Activated CD4-positive, alpha-beta memory T cell treated with anti-CD3 and anti-CD28 coated beads, Interleukin-2, amount 10 ng/mL, durations not matched to agents 7 days and 5 days (primary cell): ENCODE results near the gene ZNF280D. TPM values are rescaled to one million over a fixed set of nuclear protein-coding genes. Genes with fewer than 3 reads are reported as not detected.

Source experiments
- CTCF ChIA-PET: fragments of 350-600 bp; sonication (Branson Sonifier 250); formaldehyde crosslinking; loops from one replicate; lab custom pipeline; 2021; ENCODE audit warnings: antibody characterized with exemption, inconsistent platforms; lab: Charles Lee
- POLR2A ChIA-PET: fragments of 350-600 bp; sonication (Branson Sonifier 250); formaldehyde crosslinking; loops from one replicate; lab custom pipeline; 2021; ENCODE audit warnings: antibody characterized with exemption; lab: Charles Lee
- DNase-seq: peaks from one replicate; pipeline ENCODE4 v3.0.0-alpha.2; 2020
- H3K27ac Mint-ChIP-seq: one replicate; pipeline ENCODE4 v1.8.0; 2021; ENCODE audit warnings: mild to moderate bottlenecking, mixed read lengths
- H3K27me3 Mint-ChIP-seq: one replicate; pipeline ENCODE4 v1.8.0; 2021; ENCODE audit warnings: mixed read lengths
- H3K36me3 Mint-ChIP-seq: one replicate; pipeline ENCODE4 v1.8.0; 2021; ENCODE audit warnings: low read depth, mixed read lengths
- H3K4me1 Mint-ChIP-seq: one replicate; pipeline ENCODE4 v1.8.0; 2021; ENCODE audit warnings: mixed read lengths
- H3K4me3 Mint-ChIP-seq: one replicate; pipeline ENCODE4 v1.8.0; 2021; ENCODE audit warnings: mild to moderate bottlenecking, mixed read lengths
- H3K9me3 Mint-ChIP-seq: one replicate; pipeline ENCODE4 v1.8.0; 2021; ENCODE audit warnings: mixed read lengths
- total RNA-seq, 2 experiments: library from RNA; stranded (reverse); gene quantifications; one replicate each; pipeline ENCODE4 v1.2.3, GENCODE V29; 2021

The ZNF280D gene
- total RNA-seq, 2 experiments from 2014 or later: 23.4 to 24.4 TPM

- H3K4me1 Mint-ChIP-seq: no peaks in the 10 kb centered on the region
- DNase-seq: no peak
- ChIA-PET POLR2A (no interaction called here), CTCF (no interaction called here)
- no peaks in the 10 kb centered on the region for H3K9me3 Mint-ChIP-seq
- peaks cover 4% of the 10 kb centered on the region for H3K36me3 Mint-ChIP-seq
- H3K27ac Mint-ChIP-seq: no peak overlapping the region
- no peaks in the 10 kb centered on the region for H3K27me3 Mint-ChIP-seq
- no peak overlapping the region for H3K4me3 Mint-ChIP-seq
Observed at GRCh38 chr15:56648311-56648710, 85.0 kb downstream of the ZNF280D start.

GRCh38 chr15:56640549-56640948 is 92.8 kb downstream of the ZNF280D start:
- no peaks in the 10 kb centered on the region for H3K9me3 Mint-ChIP-seq
- no peak overlapping the region for H3K4me3 Mint-ChIP-seq
- H3K36me3 Mint-ChIP-seq: no peaks in the 10 kb centered on the region
- H3K27ac Mint-ChIP-seq: no peak overlapping the region
- POLR2A ChIA-PET: no interaction called here
- H3K4me1 Mint-ChIP-seq: peaks cover 2% of the 10 kb centered on the region
- CTCF ChIA-PET: no interaction called here
- H3K27me3 Mint-ChIP-seq: no peaks in the 10 kb centered on the region
- DNase-seq: no peak

- H3K27ac Mint-ChIP-seq: no peak overlapping the region
- no peaks in the 10 kb centered on the region for H3K9me3 Mint-ChIP-seq
- peaks cover 2% of the 10 kb centered on the region for H3K4me1 Mint-ChIP-seq
- ChIA-PET CTCF (no interaction called here), POLR2A (no interaction called here)
- no peak overlapping the region for H3K4me3 Mint-ChIP-seq
- H3K36me3 Mint-ChIP-seq: no peaks in the 10 kb centered on the region
- H3K27me3 Mint-ChIP-seq: no peaks in the 10 kb centered on the region
- DNase-seq: no peak
Observed at GRCh38 chr15:56640127-56640526, 93.2 kb downstream of the ZNF280D start.

GRCh38 chr15:56639631-56640030 is 93.7 kb downstream of the ZNF280D start:
- CTCF ChIA-PET: no interaction called here
- POLR2A ChIA-PET: no interaction called here
- peaks cover 2% of the 10 kb centered on the region for H3K4me1 Mint-ChIP-seq
- no peaks in the 10 kb centered on the region for H3K27me3 Mint-ChIP-seq
- no peak overlapping the region for H3K4me3 Mint-ChIP-seq
- no peaks in the 10 kb centered on the region for H3K9me3 Mint-ChIP-seq
- H3K36me3 Mint-ChIP-seq: no peaks in the 10 kb centered on the region
- no peak overlapping the region for H3K27ac Mint-ChIP-seq
- no peak for DNase-seq

GRCh38 chr15:56631765-56632164 is 101.5 kb downstream of the ZNF280D start:
- peaks cover 10% of the 10 kb centered on the region for H3K4me1 Mint-ChIP-seq
- no peak overlapping the region for H3K27ac Mint-ChIP-seq
- no peak overlapping the region for H3K4me3 Mint-ChIP-seq
- H3K27me3 Mint-ChIP-seq: no peaks in the 10 kb centered on the region
- POLR2A ChIA-PET: no interaction called here
- no peaks in the 10 kb centered on the region for H3K9me3 Mint-ChIP-seq
- DNase-seq: no peak
- CTCF ChIA-PET: no interaction called here
- H3K36me3 Mint-ChIP-seq: peaks cover 5% of the 10 kb centered on the region

- no peak overlapping the region for H3K4me3 Mint-ChIP-seq
- DNase-seq: no peak
- peaks cover 8% of the 10 kb centered on the region for H3K4me1 Mint-ChIP-seq
- ChIA-PET POLR2A (interaction anchor here (1.0 kb wide), 1 partner anchor 16 kb away, joined by 3 read pairs; no protein-coding TSS in a partner anchor), CTCF (no interaction called here)
- H3K27me3 Mint-ChIP-seq: no peaks in the 10 kb centered on the region
- H3K9me3 Mint-ChIP-seq: no peaks in the 10 kb centered on the region
- peaks cover 5% of the 10 kb centered on the region for H3K36me3 Mint-ChIP-seq
- H3K27ac Mint-ChIP-seq: no peak overlapping the region
Observed at GRCh38 chr15:56628893-56629532, 104.3 kb downstream of the ZNF280D start.

GRCh38 chr15:56619887-56620286 is 113.4 kb downstream of the ZNF280D start:
- no peak overlapping the region for H3K4me3 Mint-ChIP-seq
- no peaks in the 10 kb centered on the region for H3K27me3 Mint-ChIP-seq
- POLR2A ChIA-PET: no interaction called here
- DNase-seq: no peak
- H3K9me3 Mint-ChIP-seq: peaks cover 4% of the 10 kb centered on the region
- no peaks in the 10 kb centered on the region for H3K36me3 Mint-ChIP-seq
- CTCF ChIA-PET: no interaction called here
- H3K27ac Mint-ChIP-seq: no peak overlapping the region
- H3K4me1 Mint-ChIP-seq: peaks cover 4% of the 10 kb centered on the region

- Mint-ChIP-seq H3K4me1 (peaks cover 4% of the 10 kb centered on the region), H3K27me3 (peaks cover 6% of the 10 kb centered on the region), H3K36me3 (no peaks in the 10 kb centered on the region), H3K9me3 (peaks cover 4% of the 10 kb centered on the region), H3K27ac (no peak overlapping the region), H3K4me3 (no peak overlapping the region)
- no peak for DNase-seq
- POLR2A ChIA-PET: no interaction called here
- CTCF ChIA-PET: no interaction called here
Observed at GRCh38 chr15:56617628-56618027, 115.7 kb downstream of the ZNF280D start.

GRCh38 chr15:56616551-56616950 is 116.8 kb downstream of the ZNF280D start:
- peaks cover 4% of the 10 kb centered on the region for H3K9me3 Mint-ChIP-seq
- H3K27ac Mint-ChIP-seq: no peak overlapping the region
- H3K4me3 Mint-ChIP-seq: no peak overlapping the region
- H3K36me3 Mint-ChIP-seq: no peaks in the 10 kb centered on the region
- H3K4me1 Mint-ChIP-seq: peaks cover 4% of the 10 kb centered on the region
- POLR2A ChIA-PET: no interaction called here
- H3K27me3 Mint-ChIP-seq: peaks cover 9% of the 10 kb centered on the region
- DNase-seq: no peak
- CTCF ChIA-PET: no interaction called here

GRCh38 chr15:56613811-56614210 is 119.5 kb downstream of the ZNF280D start:
- H3K36me3 Mint-ChIP-seq: no peaks in the 10 kb centered on the region
- ChIA-PET POLR2A (interaction anchor here (0.7 kb wide), 1 partner anchor 16 kb away, joined by 3 read pairs; no protein-coding TSS in a partner anchor), CTCF (no interaction called here)
- H3K9me3 Mint-ChIP-seq: no peaks in the 10 kb centered on the region
- no peaks in the 10 kb centered on the region for H3K4me1 Mint-ChIP-seq
- no peak overlapping the region for H3K27ac Mint-ChIP-seq
- no peak overlapping the region for H3K4me3 Mint-ChIP-seq
- no peak for DNase-seq
- peaks cover 9% of the 10 kb centered on the region for H3K27me3 Mint-ChIP-seq

GRCh38 chr15:56608993-56609392 is 124.3 kb downstream of the ZNF280D start:
- ChIA-PET POLR2A (no interaction called here), CTCF (no interaction called here)
- Mint-ChIP-seq H3K27me3 (peaks cover 8% of the 10 kb centered on the region), H3K4me1 (peaks cover 9% of the 10 kb centered on the region), H3K4me3 (no peak overlapping the region), H3K9me3 (no peaks in the 10 kb centered on the region), H3K36me3 (no peaks in the 10 kb centered on the region), H3K27ac (no peak overlapping the region)
- DNase-seq: no peak

- Mint-ChIP-seq H3K4me1 (peaks cover 9% of the 10 kb centered on the region), H3K9me3 (no peaks in the 10 kb centered on the region), H3K36me3 (no peaks in the 10 kb centered on the region), H3K4me3 (no peak overlapping the region), H3K27me3 (peaks cover 6% of the 10 kb centered on the region), H3K27ac (no peak overlapping the region)
- ChIA-PET CTCF (no interaction called here), POLR2A (no interaction called here)
- no peak for DNase-seq
Observed at GRCh38 chr15:56608140-56608778, 125.0 kb downstream of the ZNF280D start.

- no peak for DNase-seq
- ChIA-PET POLR2A (no interaction called here), CTCF (no interaction called here)
- Mint-ChIP-seq H3K9me3 (peaks cover 10% of the 10 kb centered on the region), H3K36me3 (no peaks in the 10 kb centered on the region), H3K4me3 (no peak overlapping the region), H3K27ac (no peak overlapping the region), H3K4me1 (no peaks in the 10 kb centered on the region), H3K27me3 (peaks cover 3% of the 10 kb centered on the region)
Observed at GRCh38 chr15:56602253-56602652, 131.1 kb downstream of the ZNF280D start.

GRCh38 chr15:56600380-56600779 is 132.9 kb downstream of the ZNF280D start:
- peaks cover 10% of the 10 kb centered on the region for H3K9me3 Mint-ChIP-seq
- H3K27me3 Mint-ChIP-seq: no peaks in the 10 kb centered on the region
- no peak for DNase-seq
- CTCF ChIA-PET: no interaction called here
- H3K36me3 Mint-ChIP-seq: no peaks in the 10 kb centered on the region
- POLR2A ChIA-PET: no interaction called here
- no peak overlapping the region for H3K4me3 Mint-ChIP-seq
- no peaks in the 10 kb centered on the region for H3K4me1 Mint-ChIP-seq
- no peak overlapping the region for H3K27ac Mint-ChIP-seq
